Sigmoid colon (tissue), 7 donors: ENCODE results near the gene P2RX3. TPM values are rescaled to one million over a fixed set of nuclear protein-coding genes. Genes with fewer than 3 reads are reported as not detected.

Experiments
- DNase-seq: peaks from one replicate; pipeline ENCODE4 v3.0.0-alpha.2; 2019
- H3K27ac ChIP-seq, 4 donors: fragments of 200-600 bp; sonication (generic); one replicate each; pipeline ENCODE4 v1.5.1; 2016 to 2019; ENCODE audit warnings: mild to moderate bottlenecking in 1 of 4
- H3K27me3 ChIP-seq, 3 donors: fragments of 200-600 bp; sonication (generic); one replicate each; pipeline ENCODE4 v1.5.1; 2019; ENCODE audit warnings: mild to moderate bottlenecking in 1 of 3
- H3K36me3 ChIP-seq, 4 donors: fragments of 200-600 bp; sonication (generic); one replicate each; pipeline ENCODE4 v1.5.1; 2016 to 2019
- H3K4me1 ChIP-seq, 4 donors: fragments of 200-600 bp; sonication (generic); one replicate each; pipeline ENCODE4 v1.5.1; 2017 to 2019
- H3K4me3 ChIP-seq, 4 donors: fragments of 200-600 bp; sonication (generic); one replicate each; pipeline ENCODE4 v1.5.1; 2017 to 2019; ENCODE audit warnings: mild to moderate bottlenecking in 2 of 4, moderate library complexity in 1 of 4
- H3K9me3 ChIP-seq, 4 donors: fragments of 200-600 bp in 3 of 4; sonication (generic) in 3 of 4; one replicate each; pipeline versions ENCODE4 v1.5.1 to v1.6.1; 2013 to 2019
- EP300 ChIP-seq, 4 donors: sonication (generic); formaldehyde crosslinking; IDR thresholded peaks; one replicate each; pipeline ENCODE4 v1.6.1; 2017; ENCODE audit warnings: antibody characterized with exemption in 4 of 4
- POLR2A ChIP-seq, 2 donors: fragments of 450-650 bp; IDR thresholded peaks; one replicate each; pipeline ENCODE4 v1.6.1; 2016; ENCODE audit warnings: antibody characterized with exemption in 2 of 2, mild to moderate bottlenecking in 2 of 2, moderate library complexity in 2 of 2
- POLR2AphosphoS5 ChIP-seq, 4 donors: sonication (generic); formaldehyde crosslinking; IDR thresholded peaks; one replicate each; pipeline ENCODE4 v1.6.1; 2017; ENCODE audit warnings: antibody characterized with exemption in 4 of 4
- WGBS, 2 donors: extraction: QIAGEN DNeasy Blood & Tissue Kit; methylation state at CpG; one replicate each; pipeline ENCODE4 v1.1.7; 2013; 5-methylcytosine and 5-hydroxymethylcytosine counted together
- intact Hi-C: fragments of 100-400 bp; cut with DNase I; formaldehyde crosslinking; loops from one replicate; pipeline ENCODE4 v1.15.1; 2023
- polyA plus RNA-seq, 3 donors: library from polyadenylated mRNA; stranded (reverse); fragments of 200-250 nt; gene quantifications; one replicate each; pipeline ENCODE4 v1.2.3, GENCODE V29; 2013
- total RNA-seq, 4 donors: library from RNA; depleted of rRNA; stranded (reverse); fragments of >200 nt; gene quantifications; one replicate each; pipeline ENCODE4 v1.1.0, GENCODE V29; 2016
- TF ChIP-seq, protein P1 (sequence below), 4 experiments: fragments of 450-650 bp in 3 of 4; fragments of 200-600 bp in 1 of 4; IDR thresholded peaks; one replicate each; pipeline ENCODE4 v1.5.1; 2016 to 2019; ENCODE audit warnings: antibody characterized with exemption in 4 of 4, mild to moderate bottlenecking in 3 of 4, moderate library complexity in 2 of 4
- donor health status: healthy with polysubstance abuse.
- donor health status: Bipolar disorder and iron deficiency.
- donor health status: healthy.

Gene P2RX3
- total and polyA plus RNA-seq, 7 donors = 0.07 to 0.36 TPM; not detected in 5

GRCh38 chr11:57370251-57370650, 32.1 kb downstream of the P2RX3 start:
- 91 to 94% methylated on average over 7 of the region's 7 CpGs for WGBS, 2 donors
- no peak for DNase-seq
- Histone ChIP-seq H3K4me3 (no peak overlapping the region), H3K4me1 (no peaks in the 10 kb centered on the region), H3K36me3 (no peaks in the 10 kb centered on the region), H3K9me3 (no peaks in the 10 kb centered on the region), H3K27ac (no peak overlapping the region), H3K27me3 (peaks cover 0 to 5% (median 0%) of the 10 kb centered on the region in 3 donors)
- intact Hi-C loops = no loop called here
- TF ChIP-seq EP300 (IDR thresholded peaks at IDR 0.05) (no peak), POLR2A (IDR thresholded peaks at IDR 0.05) (no peak), POLR2AphosphoS5 (IDR thresholded peaks at IDR 0.05) (no peak)
- TF ChIP-seq, protein P1, sequence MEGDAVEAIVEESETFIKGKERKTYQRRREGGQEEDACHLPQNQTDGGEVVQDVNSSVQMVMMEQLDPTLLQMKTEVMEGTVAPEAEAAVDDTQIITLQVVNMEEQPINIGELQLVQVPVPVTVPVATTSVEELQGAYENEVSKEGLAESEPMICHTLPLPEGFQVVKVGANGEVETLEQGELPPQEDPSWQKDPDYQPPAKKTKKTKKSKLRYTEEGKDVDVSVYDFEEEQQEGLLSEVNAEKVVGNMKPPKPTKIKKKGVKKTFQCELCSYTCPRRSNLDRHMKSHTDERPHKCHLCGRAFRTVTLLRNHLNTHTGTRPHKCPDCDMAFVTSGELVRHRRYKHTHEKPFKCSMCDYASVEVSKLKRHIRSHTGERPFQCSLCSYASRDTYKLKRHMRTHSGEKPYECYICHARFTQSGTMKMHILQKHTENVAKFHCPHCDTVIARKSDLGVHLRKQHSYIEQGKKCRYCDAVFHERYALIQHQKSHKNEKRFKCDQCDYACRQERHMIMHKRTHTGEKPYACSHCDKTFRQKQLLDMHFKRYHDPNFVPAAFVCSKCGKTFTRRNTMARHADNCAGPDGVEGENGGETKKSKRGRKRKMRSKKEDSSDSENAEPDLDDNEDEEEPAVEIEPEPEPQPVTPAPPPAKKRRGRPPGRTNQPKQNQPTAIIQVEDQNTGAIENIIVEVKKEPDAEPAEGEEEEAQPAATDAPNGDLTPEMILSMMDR (IDR thresholded peaks at IDR 0.05) = no peak

DNA sequence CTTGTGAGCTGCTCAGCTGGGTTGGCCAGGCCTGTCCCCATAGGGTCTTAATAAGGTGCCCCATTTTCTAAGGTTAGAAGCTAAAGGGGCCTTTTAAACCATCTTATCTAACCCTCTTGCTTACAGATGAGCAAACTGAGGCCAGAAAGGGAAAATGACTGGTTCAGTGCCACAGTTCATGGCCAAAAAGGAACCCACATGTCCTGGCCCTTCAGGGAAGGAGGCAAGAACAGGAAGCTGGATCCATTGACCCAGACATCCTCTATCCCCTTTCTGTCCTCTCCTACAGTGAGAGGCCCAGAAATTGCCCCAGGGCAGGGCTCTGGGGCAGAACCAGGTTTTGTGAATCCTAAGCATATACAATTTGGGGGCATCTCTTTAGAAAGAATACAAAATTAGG, 32.8 kb downstream of the P2RX3 start:
- peaks cover 0 to 5% (median 0%) of the 10 kb centered on the region in 3 donors for H3K27me3 ChIP-seq
- TF ChIP-seq POLR2A (IDR thresholded peaks at IDR 0.05) = no peak
- TF ChIP-seq, protein P1 (IDR thresholded peaks at IDR 0.05) = no peak
- no peak for TF ChIP-seq POLR2AphosphoS5 (IDR thresholded peaks at IDR 0.05)
- no peak for TF ChIP-seq EP300 (IDR thresholded peaks at IDR 0.05)
- no peak for DNase-seq
- no peak overlapping the region for H3K4me3 ChIP-seq
- H3K36me3 ChIP-seq = no peaks in the 10 kb centered on the region
- H3K4me1 ChIP-seq = no peaks in the 10 kb centered on the region
- no peaks in the 10 kb centered on the region for H3K9me3 ChIP-seq
- intact Hi-C loops = no loop called here
- no peak overlapping the region for H3K27ac ChIP-seq

GRCh38 chr11:57373146-57373545, 35.0 kb downstream of the P2RX3 start:
- H3K36me3 ChIP-seq = no peaks in the 10 kb centered on the region
- no peak for DNase-seq
- H3K27me3 ChIP-seq = peaks cover 0 to 4% (median 0%) of the 10 kb centered on the region in 3 donors
- H3K4me1 ChIP-seq = no peaks in the 10 kb centered on the region
- TF ChIP-seq POLR2A (IDR thresholded peaks at IDR 0.05) (no peak), POLR2AphosphoS5 (IDR thresholded peaks at IDR 0.05) (no peak), EP300 (IDR thresholded peaks at IDR 0.05) (no peak)
- TF ChIP-seq, protein P1 (IDR thresholded peaks at IDR 0.05) = no peak
- 64 to 68% methylated on average over 3 of the region's 3 CpGs for WGBS, 2 donors
- H3K4me3 ChIP-seq = no peak overlapping the region
- H3K9me3 ChIP-seq = no peaks in the 10 kb centered on the region
- intact Hi-C loops = no loop called here
- no peak overlapping the region for H3K27ac ChIP-seq

DNA sequence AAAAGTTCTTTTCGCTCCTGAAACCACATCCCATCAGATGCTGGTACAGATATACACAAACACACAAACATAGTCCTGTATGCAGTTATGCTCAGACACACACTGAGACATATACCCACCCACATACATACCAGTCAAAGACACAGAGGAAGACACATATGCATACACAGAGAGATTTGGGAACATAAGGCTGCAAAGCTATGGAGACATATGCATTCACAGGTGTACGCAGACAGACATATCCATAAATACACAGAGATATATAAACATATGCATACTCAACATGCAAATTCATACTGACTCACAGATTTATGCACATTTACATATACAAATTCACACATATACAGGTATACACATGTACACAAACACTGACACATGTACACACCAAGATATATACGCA, 36.8 kb downstream of the P2RX3 start:
- DNase-seq = no peak
- intact Hi-C loops = no loop called here
- Histone ChIP-seq H3K36me3 (no peaks in the 10 kb centered on the region), H3K9me3 (no peaks in the 10 kb centered on the region), H3K4me1 (no peaks in the 10 kb centered on the region), H3K4me3 (no peak overlapping the region), H3K27me3 (peaks cover 0 to 4% (median 0%) of the 10 kb centered on the region in 3 donors), H3K27ac (no peak overlapping the region)
- TF ChIP-seq EP300 (IDR thresholded peaks at IDR 0.05) = no peak
- TF ChIP-seq, protein P1 (IDR thresholded peaks at IDR 0.05) = no peak
- TF ChIP-seq POLR2AphosphoS5 (IDR thresholded peaks at IDR 0.05) = no peak
- TF ChIP-seq POLR2A (IDR thresholded peaks at IDR 0.05) = no peak
- 91 to 94% methylated on average over 3 of the region's 3 CpGs for WGBS, 2 donors

- H3K27me3 ChIP-seq = peaks cover 0 to 4% (median 0%) of the 10 kb centered on the region in 3 donors
- no peak overlapping the region for H3K27ac ChIP-seq
- TF ChIP-seq, protein P1 (IDR thresholded peaks at IDR 0.05) = no peak
- no peak for TF ChIP-seq POLR2AphosphoS5 (IDR thresholded peaks at IDR 0.05)
- TF ChIP-seq EP300 (IDR thresholded peaks at IDR 0.05) = no peak
- TF ChIP-seq POLR2A (IDR thresholded peaks at IDR 0.05) = no peak
- intact Hi-C loops = no loop called here
- H3K4me1 ChIP-seq = no peaks in the 10 kb centered on the region
- no peaks in the 10 kb centered on the region for H3K9me3 ChIP-seq
- no peak overlapping the region for H3K4me3 ChIP-seq
- WGBS, 2 donors = 68 to 81% methylated on average over 2 of the region's 2 CpGs
- DNase-seq = no peak
- no peaks in the 10 kb centered on the region for H3K36me3 ChIP-seq
Measured at GRCh38 chr11:57375490-57375889, 37.3 kb downstream of the P2RX3 start.
